Activated T-helper 1 cell treated with Interleukin-2 at 50 U/mL for 16 hours (primary cell): ENCODE measurements around the gene TMUB1.

Experiments
- DNase-seq: peaks from one replicate; pipeline ENCODE4 v3.0.0-alpha.2; 2020; ENCODE audit warnings: low read depth

TMUB1 gene, protein sequence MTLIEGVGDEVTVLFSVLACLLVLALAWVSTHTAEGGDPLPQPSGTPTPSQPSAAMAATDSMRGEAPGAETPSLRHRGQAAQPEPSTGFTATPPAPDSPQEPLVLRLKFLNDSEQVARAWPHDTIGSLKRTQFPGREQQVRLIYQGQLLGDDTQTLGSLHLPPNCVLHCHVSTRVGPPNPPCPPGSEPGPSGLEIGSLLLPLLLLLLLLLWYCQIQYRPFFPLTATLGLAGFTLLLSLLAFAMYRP

GRCh38 chr7:151083071-151083823 lies at the start of gene TMUB1:
TMUB1 (minus strand) TSS chr7:151083493; CDS start chr7:151082563, 930 bp downstream.
- DNase-seq = peak; percentile 77

DNA sequence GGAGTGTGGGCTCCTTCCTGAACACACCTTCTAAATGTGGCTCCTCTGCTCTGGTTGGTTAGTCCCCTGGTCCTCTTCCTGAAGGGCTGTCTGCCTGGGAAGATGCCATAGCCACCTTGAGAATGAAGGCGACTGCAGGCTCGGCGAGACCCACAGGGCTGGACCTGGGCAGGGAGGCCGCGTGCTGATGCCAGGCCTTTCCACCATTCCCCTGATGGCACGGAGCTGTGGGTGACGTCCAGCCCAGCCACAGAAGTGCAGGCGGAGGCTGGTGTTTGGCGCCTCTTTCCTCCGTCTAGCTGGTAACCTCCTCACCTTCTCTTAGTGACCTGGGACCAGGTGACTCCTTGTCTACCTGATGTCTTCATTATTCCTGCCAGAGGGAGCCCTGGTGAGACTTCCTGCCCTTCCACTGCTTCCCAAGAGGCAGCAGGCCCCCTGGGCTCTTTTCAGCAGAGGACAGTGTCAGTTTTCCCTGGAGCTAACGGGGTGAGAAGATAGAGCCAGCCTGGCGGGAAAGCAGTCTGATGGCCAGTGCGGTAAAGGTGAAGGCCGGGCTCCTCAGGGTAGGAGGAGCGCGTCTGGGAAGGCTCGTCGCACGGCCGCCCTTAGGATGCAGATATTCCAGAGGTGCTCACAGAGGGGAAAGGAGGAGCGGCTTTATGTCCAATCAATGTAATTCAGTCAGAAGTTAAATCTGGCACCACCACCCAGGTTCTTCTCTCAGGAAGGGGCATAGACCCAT lies 49.3 kb upstream of the TMUB1 start:
- DNase-seq = no peak

- no peak for DNase-seq
These were observed 48.5 kb upstream of the TMUB1 start for GRCh38 chr7:151131592-151132293.

DNA sequence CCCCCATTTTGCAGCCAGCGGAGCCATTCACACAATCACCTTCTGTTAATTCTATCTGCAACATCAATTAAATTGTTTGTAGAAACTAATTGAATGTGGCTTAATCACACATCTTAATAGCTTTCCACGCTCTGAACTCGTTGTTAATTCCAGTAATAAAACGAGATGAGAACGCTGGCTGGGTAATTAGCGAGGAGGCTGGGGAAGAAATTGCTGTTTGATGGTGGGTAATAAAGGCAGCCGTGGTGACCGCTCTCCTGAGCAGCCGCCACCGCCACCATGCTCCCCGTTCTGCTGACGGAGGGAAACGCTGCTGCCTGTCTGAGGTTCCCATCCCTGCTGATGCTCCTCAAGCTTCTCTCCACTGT lies 47.9 kb upstream of the TMUB1 start:
- no peak for DNase-seq

DNA sequence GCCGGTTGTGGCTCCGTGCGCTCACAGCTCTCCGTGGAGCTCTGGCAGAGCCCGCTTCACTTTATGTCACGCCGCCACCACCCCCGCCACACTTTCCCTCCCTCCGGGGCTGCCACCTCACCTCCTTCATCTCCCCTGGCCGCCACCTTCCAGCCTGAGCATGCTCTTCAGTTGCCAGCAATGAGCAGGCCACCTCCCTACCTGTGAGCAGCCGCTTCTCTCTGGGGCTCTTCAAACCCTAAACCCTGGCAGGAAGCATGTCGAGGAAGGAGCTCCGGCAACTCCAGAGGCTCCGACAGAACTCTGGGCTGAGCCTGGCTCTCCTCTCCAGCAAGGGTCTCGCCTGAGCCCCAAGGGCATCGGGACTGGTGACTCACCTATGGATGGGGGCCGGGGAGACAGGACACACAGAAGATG lies 47.5 kb upstream of the TMUB1 start:
- no peak for DNase-seq

DNA sequence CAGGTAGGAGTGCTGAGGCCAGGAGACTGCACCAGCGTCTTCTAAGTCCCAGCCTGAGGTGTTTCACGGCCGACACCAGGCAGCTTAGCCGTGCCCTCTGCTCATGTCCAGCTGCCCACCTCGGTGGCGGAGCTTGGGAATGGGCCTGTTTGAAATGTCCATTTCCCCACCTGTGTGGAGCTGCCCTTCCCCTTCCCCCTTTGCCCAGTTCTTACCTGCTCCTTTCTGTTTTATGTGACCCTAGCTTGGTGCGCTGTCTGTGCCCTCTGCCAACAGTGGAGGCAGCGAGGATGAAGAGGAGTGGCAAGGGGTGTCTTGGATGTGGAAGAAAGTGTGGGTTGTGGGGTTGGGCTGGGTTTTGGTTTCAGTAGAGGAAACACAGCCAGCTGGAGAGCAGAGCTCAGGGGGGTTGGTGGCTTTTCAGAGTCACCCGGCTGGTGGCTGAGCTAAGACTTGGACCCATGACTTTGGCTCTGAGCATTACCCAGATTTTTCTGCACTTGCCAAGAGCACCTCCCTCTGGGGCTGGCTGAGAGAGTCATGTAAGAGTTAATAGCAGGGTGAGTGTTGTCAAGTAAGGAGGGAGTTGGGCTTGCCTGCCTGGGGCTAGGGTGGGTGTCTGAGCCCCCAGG lies 46.8 kb upstream of the TMUB1 start:
- DNase-seq = no peak

DNA sequence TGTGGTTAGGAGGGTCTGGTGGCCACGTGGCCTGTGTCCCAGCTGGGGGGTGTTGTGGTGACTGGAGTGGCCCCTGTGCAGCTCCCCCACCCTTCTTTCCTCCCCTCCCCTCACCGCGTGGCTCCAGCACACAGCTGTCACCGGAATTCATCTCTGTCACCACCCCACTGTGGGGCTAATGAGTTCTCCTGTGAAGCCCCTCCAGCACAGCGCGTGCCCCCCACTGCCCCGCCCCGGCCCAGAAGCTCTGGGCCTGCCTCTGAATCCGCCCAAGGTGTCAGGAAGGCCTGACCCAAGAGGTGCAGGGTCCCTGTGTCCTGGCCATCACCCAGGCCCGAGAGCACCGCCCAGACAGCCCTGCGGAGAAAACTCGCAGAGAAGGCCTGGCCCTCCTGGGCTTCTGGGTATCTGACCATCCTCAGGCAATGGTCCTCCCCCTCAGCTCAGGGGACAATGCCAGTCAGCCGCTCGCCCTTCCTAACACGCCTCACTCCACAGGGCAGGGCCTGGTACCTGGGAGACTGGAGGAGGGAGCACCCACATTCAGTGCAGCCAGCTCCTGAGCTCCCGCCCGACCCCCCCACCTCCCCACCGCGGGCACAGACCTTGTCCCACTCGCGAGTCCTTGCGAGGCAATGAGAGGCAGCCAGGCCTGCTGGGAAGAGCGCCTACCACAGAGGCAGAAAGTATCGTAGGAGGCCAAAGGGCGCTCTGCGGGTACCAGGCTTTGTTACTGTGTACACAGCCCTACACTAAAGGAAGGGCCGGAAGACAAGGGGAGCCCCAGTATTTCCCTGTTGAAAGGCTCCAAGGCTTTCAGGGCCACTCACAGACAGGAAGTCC lies 46.0 kb upstream of the TMUB1 start:
- DNase-seq = no peak

- DNase-seq = no peak
These were observed 45.4 kb upstream of the TMUB1 start for GRCh38 chr7:151128716-151129115.

DNA sequence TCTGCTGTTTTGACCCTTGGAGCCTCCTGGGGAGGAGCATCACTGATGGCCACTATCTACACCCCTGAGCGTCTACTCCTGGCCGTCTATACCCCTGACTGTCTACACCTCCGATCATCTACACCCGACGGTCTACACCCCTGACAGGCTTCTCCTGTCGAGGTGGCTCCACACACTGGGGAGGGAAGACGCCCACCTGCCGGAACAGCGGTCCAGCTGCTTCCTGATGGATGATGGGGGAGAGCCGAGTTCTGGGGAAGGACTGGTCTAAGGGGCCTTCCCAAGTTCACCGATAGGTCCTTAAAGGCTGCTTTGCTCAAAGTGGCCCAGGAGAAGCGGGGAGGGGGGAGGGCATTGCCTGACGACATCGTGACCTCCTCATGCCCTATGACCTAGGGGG lies 44.9 kb upstream of the TMUB1 start:
- no peak for DNase-seq

DNA sequence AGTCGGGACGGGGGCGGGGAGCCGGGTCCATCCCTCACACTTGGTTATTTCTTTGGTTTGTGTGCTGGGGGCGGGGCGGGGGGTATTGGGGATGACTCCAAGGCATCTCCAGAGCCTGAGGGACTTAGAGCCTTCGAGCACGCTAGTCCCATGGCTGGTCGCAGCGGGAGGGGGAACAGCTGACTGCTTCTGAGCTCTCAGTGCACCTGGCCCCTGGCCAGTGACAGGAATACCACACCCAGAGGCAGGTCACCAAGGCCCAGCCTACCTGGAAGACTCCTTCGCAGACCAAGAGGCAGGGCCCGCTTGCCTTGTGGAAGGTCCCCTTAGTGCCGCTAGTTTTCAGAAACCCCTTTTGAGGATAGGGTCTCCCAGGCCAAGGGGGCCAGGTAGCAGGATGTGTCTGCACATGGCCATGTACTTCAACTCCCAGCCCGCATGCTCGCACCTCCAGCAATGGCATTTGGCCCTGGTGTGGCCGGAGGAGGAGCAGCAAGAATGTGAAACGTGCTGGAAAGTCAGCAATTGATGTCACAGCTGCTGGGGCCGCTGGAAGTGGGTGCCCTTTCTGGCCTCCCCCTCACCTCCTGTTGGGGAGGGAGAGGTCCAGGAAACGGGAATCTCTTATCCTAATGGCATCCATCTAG lies 43.3 kb upstream of the TMUB1 start:
- no peak for DNase-seq

- no peak for DNase-seq
These were observed 42.7 kb upstream of the TMUB1 start for GRCh38 chr7:151125846-151126481.

GRCh38 chr7:151125470-151125845 lies 42.2 kb upstream of the TMUB1 start:
- no peak for DNase-seq

- DNase-seq = no peak
These were observed 41.7 kb upstream of the TMUB1 start for GRCh38 chr7:151124899-151125399.

GRCh38 chr7:151124481-151124880 lies 41.2 kb upstream of the TMUB1 start:
- no peak for DNase-seq

GRCh38 chr7:151123822-151124464 lies 40.6 kb upstream of the TMUB1 start:
- peak; percentile 68 for DNase-seq

DNA sequence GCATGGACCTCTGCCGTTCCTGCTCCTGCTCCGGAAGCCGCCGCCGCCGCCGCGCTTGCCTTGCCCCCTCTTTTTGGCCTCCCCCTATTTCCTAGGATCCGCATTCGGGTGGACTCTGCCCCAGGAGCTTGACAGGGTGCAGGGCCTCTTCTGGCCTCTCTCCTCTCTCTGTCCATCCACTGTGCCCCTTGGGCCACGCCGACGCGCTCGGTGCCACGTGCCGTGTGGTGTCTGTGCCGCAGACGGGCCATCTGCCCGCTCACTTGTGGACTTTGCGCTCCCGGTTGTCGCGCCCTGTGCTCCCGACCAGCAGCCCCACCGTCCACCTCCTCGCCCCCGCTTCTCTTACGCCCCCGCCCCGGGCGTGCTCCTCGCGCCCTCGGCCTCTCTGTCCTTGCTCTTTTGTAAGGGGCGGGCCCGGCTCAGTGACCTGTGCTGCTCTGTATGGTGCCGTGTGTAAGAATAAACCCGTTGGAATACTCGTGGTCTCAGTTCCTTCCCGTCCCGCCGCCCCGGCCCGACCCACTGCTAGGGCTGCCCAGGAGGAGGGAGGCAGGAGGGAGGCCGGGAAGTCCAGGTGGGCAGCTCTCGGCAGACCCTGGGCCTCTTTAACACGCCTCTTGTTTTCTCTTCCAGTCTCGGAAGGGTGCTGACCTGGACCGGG lies 40.0 kb upstream of the TMUB1 start:
- DNase-seq = no peak

DNA sequence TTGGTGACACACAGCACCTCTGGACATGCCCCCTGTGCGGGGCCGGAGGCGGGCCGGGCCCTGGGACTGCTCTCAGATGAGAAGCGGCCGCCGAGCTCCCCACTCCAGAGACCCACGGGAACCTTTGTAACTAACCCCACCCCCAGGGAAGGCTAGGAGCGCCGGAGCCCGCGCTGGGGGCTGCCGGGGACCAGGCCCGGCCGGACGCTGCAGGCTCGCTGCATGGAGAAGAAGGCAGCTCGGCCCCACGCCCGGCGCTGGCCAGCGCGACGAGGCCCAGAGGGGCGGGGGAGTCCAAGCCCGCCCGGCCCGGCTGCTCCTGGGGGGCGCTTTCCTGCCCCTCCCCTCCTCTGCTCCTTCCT lies 39.5 kb upstream of the TMUB1 start:
- DNase-seq = no peak

GRCh38 chr7:151122276-151122675 lies 39.0 kb upstream of the TMUB1 start:
- DNase-seq = no peak
